Stimulated activated naive CD8-positive, alpha-beta T cell treated with anti-CD3 and anti-CD28 coated beads, Interleukin-15, amount 100 ng/mL, for 72 hours (primary cell): ENCODE measurements around the gene PRKAG1.

Experiments used
- ATAC-seq: fragments of 150-1000 bp; cut with Tn5 transposase; 2 replicates; pipeline ENCODE4 v1.10.0; 2021; ENCODE audit warnings: mild to moderate bottlenecking, moderate library complexity
- DNase-seq, 2 donors: peaks; one replicate each; pipeline ENCODE4 v3.0.0; 2021 to 2022
- H3K27ac Mint-ChIP-seq, 2 donors: one replicate each; pipeline ENCODE4 v1.8.0; 2022; ENCODE audit warnings: mild to moderate bottlenecking in 2 of 2, mixed read lengths in 2 of 2, moderate library complexity in 2 of 2
- H3K27me3 Mint-ChIP-seq: one replicate; pipeline ENCODE4 v1.8.0; 2022; ENCODE audit warnings: mixed read lengths
- H3K4me1 Mint-ChIP-seq: one replicate; pipeline ENCODE4 v1.8.0; 2022; ENCODE audit warnings: mild to moderate bottlenecking, mixed read lengths
- H3K4me3 Mint-ChIP-seq, 2 donors: one replicate each; pipeline ENCODE4 v1.8.0; 2022; ENCODE audit warnings: mild to moderate bottlenecking in 2 of 2, mixed read lengths in 2 of 2, moderate library complexity in 1 of 2
- H3K9me3 Mint-ChIP-seq, 2 donors: one replicate each; pipeline ENCODE4 v1.8.0; 2022; ENCODE audit warnings: mixed read lengths in 2 of 2

PRKAG1 gene

GRCh38 chr12:49039421-49040363 is 21.1 kb upstream of the PRKAG1 start:
- Mint-ChIP-seq H3K27me3 (no peaks in the 10 kb centered on the region), H3K9me3 (no peaks in the 10 kb centered on the region), H3K4me1 (peaks cover 8% of the 10 kb centered on the region), H3K27ac (peak overlapping the region; percentile 61 to 81), H3K4me3 (no peak overlapping the region)
- ATAC-seq (no peak), DNase-seq (no peak)

- H3K4me1 Mint-ChIP-seq = no peaks in the 10 kb centered on the region
- no peaks in the 10 kb centered on the region for H3K27me3 Mint-ChIP-seq
- H3K9me3 Mint-ChIP-seq = no peaks in the 10 kb centered on the region
- peak overlapping the region in 1 of 2 donors; percentile 91 for H3K27ac Mint-ChIP-seq
- DNase-seq = no peak
- no peak overlapping the region for H3K4me3 Mint-ChIP-seq
- no peak for ATAC-seq
Measured at GRCh38 chr12:49038291-49038955, 19.8 kb upstream of the PRKAG1 start.

GRCh38 chr12:49037947-49038237 is 19.3 kb upstream of the PRKAG1 start:
- Mint-ChIP-seq H3K27me3 (no peaks in the 10 kb centered on the region), H3K4me1 (no peaks in the 10 kb centered on the region), H3K9me3 (no peaks in the 10 kb centered on the region), H3K4me3 (no peak overlapping the region), H3K27ac (peak overlapping the region in 1 of 2 donors; percentile 91)
- ATAC-seq (no peak), DNase-seq (no peak)

GRCh38 chr12:49037111-49037946 is 18.8 kb upstream of the PRKAG1 start:
- no peak for ATAC-seq
- no peak for DNase-seq
- no peaks in the 10 kb centered on the region for H3K9me3 Mint-ChIP-seq
- H3K27ac Mint-ChIP-seq = peak overlapping the region in 1 of 2 donors; percentile 12
- H3K4me3 Mint-ChIP-seq = no peak overlapping the region
- no peaks in the 10 kb centered on the region for H3K27me3 Mint-ChIP-seq
- no peaks in the 10 kb centered on the region for H3K4me1 Mint-ChIP-seq

- no peak for DNase-seq
- no peak overlapping the region for H3K27ac Mint-ChIP-seq
- H3K9me3 Mint-ChIP-seq = no peaks in the 10 kb centered on the region
- no peaks in the 10 kb centered on the region for H3K4me1 Mint-ChIP-seq
- H3K4me3 Mint-ChIP-seq = no peak overlapping the region
- no peaks in the 10 kb centered on the region for H3K27me3 Mint-ChIP-seq
- no peak for ATAC-seq
Measured at GRCh38 chr12:49036029-49036428, 17.5 kb upstream of the PRKAG1 start.

GRCh38 chr12:49034286-49034622 is 15.7 kb upstream of the PRKAG1 start:
- Mint-ChIP-seq H3K27me3 (no peaks in the 10 kb centered on the region), H3K9me3 (no peaks in the 10 kb centered on the region), H3K27ac (peak overlapping the region in 1 of 2 donors; percentile 48), H3K4me3 (no peak overlapping the region), H3K4me1 (no peaks in the 10 kb centered on the region)
- no peak for DNase-seq
- no peak for ATAC-seq

GRCh38 chr12:49033611-49034285 is 15.2 kb upstream of the PRKAG1 start:
- Mint-ChIP-seq H3K27ac (peak overlapping the region in 1 of 2 donors; percentile 48), H3K4me1 (no peaks in the 10 kb centered on the region), H3K27me3 (no peaks in the 10 kb centered on the region)

GRCh38 chr12:49032679-49033447 is 14.3 kb upstream of the PRKAG1 start:
- DNase-seq = no peak
- Mint-ChIP-seq H3K9me3 (no peaks in the 10 kb centered on the region), H3K27me3 (no peaks in the 10 kb centered on the region), H3K4me1 (no peaks in the 10 kb centered on the region), H3K27ac (no peak overlapping the region), H3K4me3 (no peak overlapping the region)
- ATAC-seq = no peak

More at GRCh38 chr12:49033611-49034285, 15.2 kb upstream of the PRKAG1 start:
- Mint-ChIP-seq H3K4me3 (no peak overlapping the region), H3K9me3 (no peaks in the 10 kb centered on the region)
- ATAC-seq (no peak), DNase-seq (no peak)

- Mint-ChIP-seq H3K4me3 (no peak overlapping the region), H3K4me1 (no peaks in the 10 kb centered on the region), H3K27me3 (no peaks in the 10 kb centered on the region), H3K9me3 (no peaks in the 10 kb centered on the region), H3K27ac (no peak overlapping the region)
- no peak for DNase-seq
- no peak for ATAC-seq
Measured at GRCh38 chr12:49032276-49032675, 13.7 kb upstream of the PRKAG1 start.

- no peaks in the 10 kb centered on the region for H3K4me1 Mint-ChIP-seq
- DNase-seq (no peak), ATAC-seq (no peak)
- H3K27me3 Mint-ChIP-seq = no peaks in the 10 kb centered on the region
- no peak overlapping the region for H3K4me3 Mint-ChIP-seq
- H3K9me3 Mint-ChIP-seq = no peaks in the 10 kb centered on the region
- H3K27ac Mint-ChIP-seq = peak overlapping the region; percentile 50 to 76
Measured at GRCh38 chr12:49031573-49032161, 13.1 kb upstream of the PRKAG1 start.

- no peaks in the 10 kb centered on the region for H3K27me3 Mint-ChIP-seq
- ATAC-seq (no peak), DNase-seq (no peak)
- H3K27ac Mint-ChIP-seq = peak overlapping the region; percentile 76
- no peaks in the 10 kb centered on the region for H3K4me1 Mint-ChIP-seq
- no peaks in the 10 kb centered on the region for H3K9me3 Mint-ChIP-seq
- no peak overlapping the region for H3K4me3 Mint-ChIP-seq
Measured at GRCh38 chr12:49030714-49031572, 12.4 kb upstream of the PRKAG1 start.

GRCh38 chr12:49030119-49030518 is 11.5 kb upstream of the PRKAG1 start:
- no peak overlapping the region for H3K27ac Mint-ChIP-seq
- no peaks in the 10 kb centered on the region for H3K27me3 Mint-ChIP-seq
- DNase-seq (no peak), ATAC-seq (no peak)
- no peaks in the 10 kb centered on the region for H3K9me3 Mint-ChIP-seq
- H3K4me3 Mint-ChIP-seq = no peak overlapping the region
- no peaks in the 10 kb centered on the region for H3K4me1 Mint-ChIP-seq

- H3K4me1 Mint-ChIP-seq = no peaks in the 10 kb centered on the region
- no peaks in the 10 kb centered on the region for H3K9me3 Mint-ChIP-seq
- no peak overlapping the region for H3K4me3 Mint-ChIP-seq
- no peaks in the 10 kb centered on the region for H3K27me3 Mint-ChIP-seq
- H3K27ac Mint-ChIP-seq = no peak overlapping the region
- DNase-seq (no peak), ATAC-seq (no peak)
Measured at GRCh38 chr12:49028666-49029275, 10.2 kb upstream of the PRKAG1 start.
